Measurements from ENCODE around the gene TCF7. TPM values are rescaled to one million over a fixed set of nuclear protein-coding genes. Genes with fewer than 3 reads are reported as not detected.

Gene TCF7
- total and polyA plus RNA-seq, 12 donors, result 2.8 to 9.6 (median 6.3) TPM

DNA sequence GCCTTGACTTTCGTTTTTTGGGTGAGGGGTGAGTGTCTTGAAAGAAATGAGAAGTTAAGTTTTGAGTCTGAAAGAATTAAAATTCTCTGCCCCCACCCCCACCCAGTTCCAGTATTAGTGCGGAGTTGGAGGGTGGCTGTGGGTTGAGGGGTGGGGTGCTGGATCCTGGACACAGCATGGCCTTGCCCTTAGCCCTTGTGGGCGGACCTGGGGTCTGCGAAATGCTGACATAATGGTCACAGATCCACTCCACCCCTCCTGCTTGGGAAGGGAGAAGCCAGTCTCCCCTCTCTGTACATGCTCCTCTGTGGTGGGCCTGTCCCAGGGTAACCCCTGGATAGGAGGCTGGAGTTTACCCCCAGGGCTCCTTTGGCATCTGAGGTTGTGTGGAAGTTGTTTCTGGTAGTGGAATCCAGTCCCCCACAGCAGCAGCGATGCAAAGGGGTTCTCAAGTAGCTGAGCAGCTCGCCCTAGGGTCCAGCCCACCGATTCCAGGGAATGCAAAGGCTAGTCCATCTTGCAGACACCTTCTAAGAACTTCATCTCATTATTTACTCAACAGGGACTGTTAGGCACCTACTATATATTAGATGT, 42.8 kb upstream of the TCF7 start:
- H3K4me1 ChIP-seq (replicated peaks in 1 of 2), result peaks cover 0 to 9% of the 10 kb centered on the region in 2 donors
- TF ChIP-seq, protein P1, sequence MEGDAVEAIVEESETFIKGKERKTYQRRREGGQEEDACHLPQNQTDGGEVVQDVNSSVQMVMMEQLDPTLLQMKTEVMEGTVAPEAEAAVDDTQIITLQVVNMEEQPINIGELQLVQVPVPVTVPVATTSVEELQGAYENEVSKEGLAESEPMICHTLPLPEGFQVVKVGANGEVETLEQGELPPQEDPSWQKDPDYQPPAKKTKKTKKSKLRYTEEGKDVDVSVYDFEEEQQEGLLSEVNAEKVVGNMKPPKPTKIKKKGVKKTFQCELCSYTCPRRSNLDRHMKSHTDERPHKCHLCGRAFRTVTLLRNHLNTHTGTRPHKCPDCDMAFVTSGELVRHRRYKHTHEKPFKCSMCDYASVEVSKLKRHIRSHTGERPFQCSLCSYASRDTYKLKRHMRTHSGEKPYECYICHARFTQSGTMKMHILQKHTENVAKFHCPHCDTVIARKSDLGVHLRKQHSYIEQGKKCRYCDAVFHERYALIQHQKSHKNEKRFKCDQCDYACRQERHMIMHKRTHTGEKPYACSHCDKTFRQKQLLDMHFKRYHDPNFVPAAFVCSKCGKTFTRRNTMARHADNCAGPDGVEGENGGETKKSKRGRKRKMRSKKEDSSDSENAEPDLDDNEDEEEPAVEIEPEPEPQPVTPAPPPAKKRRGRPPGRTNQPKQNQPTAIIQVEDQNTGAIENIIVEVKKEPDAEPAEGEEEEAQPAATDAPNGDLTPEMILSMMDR (IDR thresholded peaks at IDR 0.05), result no peak
- TF ChIP-seq POLR2A (IDR thresholded peaks at IDR 0.05), result no peak
- no peaks in the 10 kb centered on the region for H3K9me3 ChIP-seq (replicated peaks in 1 of 3)
- DNase-seq, result no peak
- no peaks in the 10 kb centered on the region for H3K36me3 ChIP-seq (replicated peaks in 1 of 2)
- H3K27me3 ChIP-seq, result peaks cover 17% of the 10 kb centered on the region
- 62 to 81% (median 80%) methylated on average over 4 to 7 of the region's 7 CpGs for WGBS, 4 donors
- no peak overlapping the region for H3K27ac ChIP-seq
- peak overlapping the region in 1 of 4 donors; percentile 50 for H3K4me3 ChIP-seq
- intact Hi-C loops (cut with DNase I), result no loop called here

DNA sequence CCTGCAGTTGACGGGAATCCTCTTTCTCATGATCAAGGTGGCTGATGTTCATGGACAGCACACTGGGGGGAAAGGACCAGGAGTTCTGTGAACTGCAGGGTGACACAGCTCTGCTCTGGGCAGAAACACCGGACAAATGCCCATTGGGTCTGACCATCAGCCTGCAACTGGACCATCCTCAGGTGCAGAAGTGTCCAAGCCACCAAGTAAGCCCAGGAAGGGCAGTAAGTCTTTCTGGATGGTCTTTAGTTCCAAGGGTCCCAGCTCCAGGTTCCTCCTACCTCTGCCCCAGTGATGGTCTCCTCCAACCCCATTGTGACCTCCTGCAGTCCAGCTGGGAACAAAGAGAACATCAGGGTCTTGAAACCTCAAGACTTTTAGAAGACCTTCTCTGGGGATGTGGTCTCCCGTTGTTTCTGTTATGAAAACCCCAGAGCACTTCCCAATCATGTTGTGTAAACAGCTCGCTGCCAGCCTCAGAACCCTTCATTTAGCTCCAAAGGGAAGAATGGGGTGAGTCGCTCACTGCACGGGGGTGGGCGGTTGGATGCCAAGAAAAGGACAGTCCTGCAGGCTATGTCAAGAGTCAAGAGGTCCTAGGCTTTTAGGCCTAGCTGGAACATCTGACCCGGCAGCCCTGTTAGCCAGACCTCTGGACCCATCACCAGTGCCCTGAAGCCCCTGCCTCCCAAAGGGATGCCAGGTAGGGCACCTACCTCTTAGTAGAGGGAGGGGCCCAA, 41.8 kb upstream of the TCF7 start:
- Histone ChIP-seq H3K9me3 (replicated peaks in 1 of 3) (no peaks in the 10 kb centered on the region), H3K4me3 (no peak overlapping the region), H3K27me3 (peaks cover 17% of the 10 kb centered on the region), H3K27ac (no peak overlapping the region), H3K4me1 (replicated peaks in 1 of 2) (peaks cover 0 to 9% of the 10 kb centered on the region in 2 donors), H3K36me3 (replicated peaks in 1 of 2) (no peaks in the 10 kb centered on the region)
- intact Hi-C loops (cut with DNase I), result no loop called here
- DNase-seq, result no peak
- TF ChIP-seq POLR2A (IDR thresholded peaks at IDR 0.05), result no peak
- TF ChIP-seq, protein P1 (IDR thresholded peaks at IDR 0.05), result no peak
- WGBS, 4 donors, result 91 to 100% (median 97%) methylated on average over 7 to 8 of the region's 8 CpGs

DNA sequence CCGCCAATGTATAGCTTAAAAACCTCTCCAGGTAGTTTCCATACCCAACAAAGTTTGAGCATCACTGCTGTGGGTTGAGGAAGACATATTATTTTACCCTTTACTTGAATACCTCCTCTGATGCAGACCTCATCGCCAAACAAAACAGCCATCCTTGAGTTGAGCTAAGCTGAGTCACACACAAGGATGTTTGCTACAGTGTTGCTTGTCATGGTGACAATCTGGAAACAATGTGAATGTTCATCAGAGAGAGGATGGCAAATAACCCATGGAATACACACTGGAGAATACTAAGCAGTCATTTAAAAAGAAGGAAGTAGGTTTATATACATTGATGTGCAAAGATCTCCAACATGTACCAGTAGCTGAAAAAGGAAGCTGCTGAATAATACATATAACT, 41.1 kb upstream of the TCF7 start:
- H3K36me3 ChIP-seq (replicated peaks in 1 of 2), result no peaks in the 10 kb centered on the region
- no peak overlapping the region for H3K27ac ChIP-seq
- no peak for TF ChIP-seq POLR2A (IDR thresholded peaks at IDR 0.05)
- H3K9me3 ChIP-seq (replicated peaks in 1 of 3), result no peaks in the 10 kb centered on the region
- WGBS, 4 donors, result 64 to 94% (median 81%) methylated on average over 2 of the region's 2 CpGs
- no peak overlapping the region for H3K4me3 ChIP-seq
- no peak for DNase-seq
- H3K4me1 ChIP-seq (replicated peaks in 1 of 2), result peaks cover 0 to 9% of the 10 kb centered on the region in 2 donors
- peaks cover 17% of the 10 kb centered on the region for H3K27me3 ChIP-seq
- intact Hi-C loops (cut with DNase I), result no loop called here

DNA sequence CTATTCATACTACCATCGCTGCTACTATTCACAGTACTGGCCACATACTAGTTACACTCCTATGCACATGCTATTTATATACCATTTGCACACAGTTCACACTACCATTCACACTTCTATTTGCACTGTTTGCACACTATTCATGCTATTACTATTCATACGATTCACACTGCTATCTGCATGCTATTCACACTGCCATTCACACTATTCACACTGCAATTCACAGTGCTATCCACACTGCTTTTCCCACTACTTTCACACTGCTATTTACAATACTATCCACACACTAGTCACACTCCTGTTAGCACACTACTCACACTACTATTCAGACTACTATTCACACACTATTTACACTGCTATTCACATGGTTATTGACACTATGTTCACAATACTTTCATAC, 39.4 kb upstream of the TCF7 start:
- DNase-seq, result no peak
- no peak overlapping the region for H3K27ac ChIP-seq
- TF ChIP-seq, protein P1 (IDR thresholded peaks at IDR 0.05), result no peak
- TF ChIP-seq POLR2A (IDR thresholded peaks at IDR 0.05), result no peak
- no peaks in the 10 kb centered on the region for H3K36me3 ChIP-seq (replicated peaks in 1 of 2)
- H3K9me3 ChIP-seq (replicated peaks in 1 of 3), result no peaks in the 10 kb centered on the region
- peaks cover 12% of the 10 kb centered on the region for H3K27me3 ChIP-seq
- intact Hi-C loops (cut with DNase I), result no loop called here
- H3K4me1 ChIP-seq (replicated peaks in 1 of 2), result peaks cover 0 to 9% of the 10 kb centered on the region in 2 donors
- H3K4me3 ChIP-seq, result no peak overlapping the region
- WGBS, 4 donors, result 76 to 93% (median 89%) methylated on average over 2 of the region's 2 CpGs
